HepG2 (cell line): ENCODE results near the gene ANKRD34C. TPM values are rescaled to one million over a fixed set of nuclear protein-coding genes. Genes with fewer than 3 reads are reported as not detected.

Experiments used
- GZF1 ChIP-seq: sonication (generic); formaldehyde crosslinking; IDR thresholded peaks from 2 replicates; pipeline ENCODE4 v1.5.1; 2020; ENCODE audit warnings: mild to moderate bottlenecking, missing genetic modification reagents
- ISX ChIP-seq: sonication (generic); formaldehyde crosslinking; conservative IDR thresholded peaks from 2 replicates; pipeline ENCODE4 v1.5.0; 2020; ENCODE audit warnings: missing genetic modification reagents
- MXD4 ChIP-seq: IDR thresholded peaks from 2 replicates; pipeline ENCODE4 v1.6.1; 2016; ENCODE audit warnings: mild to moderate bottlenecking, missing biosample characterization, missing genetic modification reagents
- TEAD2 ChIP-seq: sonication (generic); formaldehyde crosslinking; IDR thresholded peaks from 2 replicates; pipeline ENCODE4 v1.9.0; 2021; ENCODE audit warnings: missing genetic modification reagents
- ZBTB37 ChIP-seq: sonication (generic); formaldehyde crosslinking; IDR thresholded peaks from 2 replicates; pipeline ENCODE4 v1.4.0; 2020; ENCODE audit warnings: mild to moderate bottlenecking, missing genetic modification reagents
- ZNF17 ChIP-seq: sonication (generic); formaldehyde crosslinking; IDR thresholded peaks from 2 replicates; pipeline ENCODE4 v1.5.0; 2020; ENCODE audit warnings: mild to moderate bottlenecking, missing genetic modification reagents
- ZNF317 ChIP-seq: sonication (generic); formaldehyde crosslinking; IDR thresholded peaks from 2 replicates; pipeline ENCODE4 v1.5.0; 2020; ENCODE audit warnings: mild to moderate bottlenecking, missing genetic modification reagents
- ZNF383 ChIP-seq: sonication (generic); formaldehyde crosslinking; IDR thresholded peaks from 2 replicates; pipeline ENCODE4 v1.4.0; 2020; ENCODE audit warnings: missing genetic modification reagents, mild to moderate bottlenecking, borderline replicate concordance
- ZNF496 ChIP-seq: sonication (generic); formaldehyde crosslinking; IDR thresholded peaks from 2 replicates; pipeline ENCODE4 v1.8.1; 2023; ENCODE audit warnings: mild to moderate bottlenecking, moderate library complexity, missing genetic modification reagents; ENCODE audit not compliant: insufficient replicate concordance
- ZNF556 ChIP-seq: sonication (generic); formaldehyde crosslinking; IDR thresholded peaks from 2 replicates; pipeline ENCODE4 v1.4.0; 2020; ENCODE audit warnings: mild to moderate bottlenecking, missing genetic modification reagents, borderline replicate concordance
- ZNF567 ChIP-seq: sonication (generic); formaldehyde crosslinking; IDR thresholded peaks from 2 replicates; pipeline ENCODE4 v1.8.1; 2023; ENCODE audit warnings: mild to moderate bottlenecking, missing genetic modification reagents, borderline replicate concordance
- ZNF703 ChIP-seq: sonication (generic); formaldehyde crosslinking; IDR thresholded peaks from 2 replicates; pipeline ENCODE4 v1.5.1; 2020; ENCODE audit warnings: missing genetic modification reagents, mild to moderate bottlenecking, moderate library complexity, borderline replicate concordance
- ZNF816 ChIP-seq: sonication (generic); formaldehyde crosslinking; IDR thresholded peaks from 2 replicates; pipeline ENCODE4 v1.8.0; 2022; ENCODE audit warnings: missing genetic modification reagents, mild to moderate bottlenecking, borderline replicate concordance
- ZNF891 ChIP-seq: sonication (generic); formaldehyde crosslinking; IDR thresholded peaks from 2 replicates; pipeline ENCODE4 v1.5.0; 2020; ENCODE audit warnings: mild to moderate bottlenecking, missing genetic modification reagents
- ZSCAN5A ChIP-seq: sonication (generic); formaldehyde crosslinking; IDR thresholded peaks from 2 replicates; pipeline ENCODE4 v1.8.0; 2022; ENCODE audit warnings: mild to moderate bottlenecking, missing genetic modification reagents, borderline replicate concordance
- polyA plus RNA-seq, 8 experiments: library from polyadenylated mRNA; depleted of rRNA in 3 of 8; stranded (reverse) in 7 of 8; unstranded in 1 of 8; fragments of >200 nt; fragmentation: Illumina TruSeq in 4 of 8; extraction: Trizol in 4 of 8; gene quantifications; 2 replicates each; pipeline versions ENCODE4 v1.2.1 to v1.2.3, GENCODE V29; 2011 to 2016; ENCODE audit warnings: low read depth in 4 of 8, missing spikeins in 1 of 8, mixed read lengths in 1 of 8; ENCODE audit not compliant: insufficient read depth in 1 of 8
- total RNA-seq, 5 experiments: library from RNA; depleted of rRNA; stranded (reverse); fragments of >200 nt; fragmentation: Illumina TruSeq; extraction: Trizol; gene quantifications; 2 replicates each; pipeline ENCODE4 v1.2.3, GENCODE V29; 2016; ENCODE audit warnings: low read depth in 1 of 5
- TF ChIP-seq, protein P1 (sequence below): sonication (generic); formaldehyde crosslinking; IDR thresholded peaks from 2 replicates; pipeline ENCODE4 v1.4.0; 2020; ENCODE audit warnings: missing genetic modification reagents
- TF ChIP-seq, protein P2 (sequence below): sonication (generic); formaldehyde crosslinking; IDR thresholded peaks from 2 replicates; pipeline ENCODE4 v1.9.0; 2021; ENCODE audit warnings: missing genetic modification reagents, mild to moderate bottlenecking, borderline replicate concordance
- TF ChIP-seq, protein P3 (sequence below): sonication (generic); formaldehyde crosslinking; IDR thresholded peaks from 2 replicates; pipeline ENCODE4 v1.4.0; 2020; ENCODE audit warnings: missing genetic modification reagents, borderline replicate concordance
- TF ChIP-seq, protein P4 (sequence below): sonication (generic); formaldehyde crosslinking; IDR thresholded peaks from 2 replicates; pipeline ENCODE4 v1.4.0; 2020; ENCODE audit warnings: mild to moderate bottlenecking, missing genetic modification reagents
- TF ChIP-seq, protein P5 (sequence below): IDR thresholded peaks from 2 replicates; pipeline ENCODE4 v1.6.1; 2012; ENCODE audit warnings: inconsistent platforms

The ANKRD34C gene
- total and polyA plus RNA-seq, 2 of the 13 experiments (the other 11 are each of a cell fraction or from before 2014, with no cell fraction given), result not detected

GRCh38 chr15:79310612-79310984 is 28.1 kb downstream of the ANKRD34C start (continued):
- TF ChIP-seq ZNF383 (CRISPR knock-in tag), result no peak
- 0 out of 2 replicates have a peak, but pooled peaks have one; percentile 2 for TF ChIP-seq ZNF567
- TF ChIP-seq ZBTB37 (CRISPR knock-in tag), result no peak
- TF ChIP-seq, protein P1, sequence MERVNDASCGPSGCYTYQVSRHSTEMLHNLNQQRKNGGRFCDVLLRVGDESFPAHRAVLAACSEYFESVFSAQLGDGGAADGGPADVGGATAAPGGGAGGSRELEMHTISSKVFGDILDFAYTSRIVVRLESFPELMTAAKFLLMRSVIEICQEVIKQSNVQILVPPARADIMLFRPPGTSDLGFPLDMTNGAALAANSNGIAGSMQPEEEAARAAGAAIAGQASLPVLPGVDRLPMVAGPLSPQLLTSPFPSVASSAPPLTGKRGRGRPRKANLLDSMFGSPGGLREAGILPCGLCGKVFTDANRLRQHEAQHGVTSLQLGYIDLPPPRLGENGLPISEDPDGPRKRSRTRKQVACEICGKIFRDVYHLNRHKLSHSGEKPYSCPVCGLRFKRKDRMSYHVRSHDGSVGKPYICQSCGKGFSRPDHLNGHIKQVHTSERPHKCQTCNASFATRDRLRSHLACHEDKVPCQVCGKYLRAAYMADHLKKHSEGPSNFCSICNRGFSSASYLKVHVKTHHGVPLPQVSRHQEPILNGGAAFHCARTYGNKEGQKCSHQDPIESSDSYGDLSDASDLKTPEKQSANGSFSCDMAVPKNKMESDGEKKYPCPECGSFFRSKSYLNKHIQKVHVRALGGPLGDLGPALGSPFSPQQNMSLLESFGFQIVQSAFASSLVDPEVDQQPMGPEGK (CRISPR knock-in tag), result peak; percentile 75
- no peak for TF ChIP-seq ZNF703
- TF ChIP-seq ZNF317 (CRISPR knock-in tag), result no peak
- no peak for TF ChIP-seq GZF1 (CRISPR knock-in tag)
- 0 out of 2 replicates have a peak, but pooled peaks have one; percentile 3 for TF ChIP-seq ZNF556
- TF ChIP-seq ZNF816, result no peak
- TF ChIP-seq ZNF496 (CRISPR knock-in tag), result no peak
- no peak for TF ChIP-seq ISX (CRISPR knock-in tag)
- TF ChIP-seq MXD4 (CRISPR knock-in tag), result peak; percentile 45; the same call in 1 of the 2 replicates
- TF ChIP-seq TEAD2, result no peak
- peak; percentile 1; the same call in 1 of the 2 replicates for TF ChIP-seq ZNF891 (CRISPR knock-in tag)
- TF ChIP-seq, protein P2, sequence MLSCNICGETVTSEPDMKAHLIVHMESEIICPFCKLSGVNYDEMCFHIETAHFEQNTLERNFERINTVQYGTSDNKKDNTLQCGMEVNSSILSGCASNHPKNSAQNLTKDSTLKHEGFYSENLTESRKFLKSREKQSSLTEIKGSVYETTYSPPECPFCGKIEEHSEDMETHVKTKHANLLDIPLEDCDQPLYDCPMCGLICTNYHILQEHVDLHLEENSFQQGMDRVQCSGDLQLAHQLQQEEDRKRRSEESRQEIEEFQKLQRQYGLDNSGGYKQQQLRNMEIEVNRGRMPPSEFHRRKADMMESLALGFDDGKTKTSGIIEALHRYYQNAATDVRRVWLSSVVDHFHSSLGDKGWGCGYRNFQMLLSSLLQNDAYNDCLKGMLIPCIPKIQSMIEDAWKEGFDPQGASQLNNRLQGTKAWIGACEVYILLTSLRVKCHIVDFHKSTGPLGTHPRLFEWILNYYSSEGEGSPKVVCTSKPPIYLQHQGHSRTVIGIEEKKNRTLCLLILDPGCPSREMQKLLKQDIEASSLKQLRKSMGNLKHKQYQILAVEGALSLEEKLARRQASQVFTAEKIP, result no peak
- TF ChIP-seq, protein P3, sequence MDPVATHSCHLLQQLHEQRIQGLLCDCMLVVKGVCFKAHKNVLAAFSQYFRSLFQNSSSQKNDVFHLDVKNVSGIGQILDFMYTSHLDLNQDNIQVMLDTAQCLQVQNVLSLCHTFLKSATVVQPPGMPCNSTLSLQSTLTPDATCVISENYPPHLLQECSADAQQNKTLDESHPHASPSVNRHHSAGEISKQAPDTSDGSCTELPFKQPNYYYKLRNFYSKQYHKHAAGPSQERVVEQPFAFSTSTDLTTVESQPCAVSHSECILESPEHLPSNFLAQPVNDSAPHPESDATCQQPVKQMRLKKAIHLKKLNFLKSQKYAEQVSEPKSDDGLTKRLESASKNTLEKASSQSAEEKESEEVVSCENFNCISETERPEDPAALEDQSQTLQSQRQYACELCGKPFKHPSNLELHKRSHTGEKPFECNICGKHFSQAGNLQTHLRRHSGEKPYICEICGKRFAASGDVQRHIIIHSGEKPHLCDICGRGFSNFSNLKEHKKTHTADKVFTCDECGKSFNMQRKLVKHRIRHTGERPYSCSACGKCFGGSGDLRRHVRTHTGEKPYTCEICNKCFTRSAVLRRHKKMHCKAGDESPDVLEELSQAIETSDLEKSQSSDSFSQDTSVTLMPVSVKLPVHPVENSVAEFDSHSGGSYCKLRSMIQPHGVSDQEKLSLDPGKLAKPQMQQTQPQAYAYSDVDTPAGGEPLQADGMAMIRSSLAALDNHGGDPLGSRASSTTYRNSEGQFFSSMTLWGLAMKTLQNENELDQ, result no peak
- TF ChIP-seq, protein P4, sequence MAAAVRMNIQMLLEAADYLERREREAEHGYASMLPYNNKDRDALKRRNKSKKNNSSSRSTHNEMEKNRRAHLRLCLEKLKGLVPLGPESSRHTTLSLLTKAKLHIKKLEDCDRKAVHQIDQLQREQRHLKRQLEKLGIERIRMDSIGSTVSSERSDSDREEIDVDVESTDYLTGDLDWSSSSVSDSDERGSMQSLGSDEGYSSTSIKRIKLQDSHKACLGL (CRISPR knock-in tag), result no peak
- no peak for TF ChIP-seq ZNF17 (CRISPR knock-in tag)
- no peak for TF ChIP-seq ZSCAN5A (CRISPR knock-in tag)
- TF ChIP-seq, protein P5, sequence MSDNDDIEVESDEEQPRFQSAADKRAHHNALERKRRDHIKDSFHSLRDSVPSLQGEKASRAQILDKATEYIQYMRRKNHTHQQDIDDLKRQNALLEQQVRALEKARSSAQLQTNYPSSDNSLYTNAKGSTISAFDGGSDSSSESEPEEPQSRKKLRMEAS, result peak; percentile 62
